Thymus (tissue), 11 donors: ENCODE measurements around the gene PLA2G7. TPM values are rescaled to one million over a fixed set of nuclear protein-coding genes. Genes with fewer than 3 reads are reported as not detected.

Source experiments
- DNase-seq, 9 donors: peaks; one replicate each; pipeline ENCODE4 v3.0.0-alpha.2; 2013; ENCODE audit warnings: low spot score in 9 of 9, low read depth in 6 of 9, missing footprints in 1 of 9
- H3K27ac ChIP-seq, 2 donors: one replicate each; pipeline ENCODE4 v1.5.1; 2013; ENCODE audit warnings: control low read depth in 1 of 2, low read depth in 1 of 2, low read length in 1 of 2, mild to moderate bottlenecking in 1 of 2, moderate library complexity in 1 of 2
- H3K27me3 ChIP-seq, 2 donors: one replicate each; pipeline ENCODE4 v1.5.1; 2013; ENCODE audit warnings: low read length in 1 of 2; ENCODE audit not compliant: control insufficient read depth in 2 of 2, insufficient read depth in 1 of 2
- H3K36me3 ChIP-seq, 2 donors: one replicate each; pipeline ENCODE4 v1.5.1; 2013; ENCODE audit warnings: low read length in 1 of 2, mild to moderate bottlenecking in 1 of 2, moderate library complexity in 1 of 2; ENCODE audit not compliant: control insufficient read depth in 2 of 2, insufficient read depth in 2 of 2
- H3K4me1 ChIP-seq, 2 donors: one replicate each; pipeline ENCODE4 v1.5.1; 2013; ENCODE audit warnings: low read length in 2 of 2; ENCODE audit not compliant: control insufficient read depth in 2 of 2, insufficient read depth in 2 of 2
- H3K4me3 ChIP-seq, 2 donors: one replicate each; pipeline ENCODE4 v1.5.1; 2013; ENCODE audit warnings: low read length in 2 of 2, control low read depth in 1 of 2, mild to moderate bottlenecking in 1 of 2
- H3K9me3 ChIP-seq, 2 donors: one replicate each; pipeline ENCODE4 v1.5.1; 2013; ENCODE audit warnings: low read length in 1 of 2, mild to moderate bottlenecking in 1 of 2; ENCODE audit not compliant: control insufficient read depth in 2 of 2, insufficient read depth in 1 of 2
- WGBS: extraction: QIAGEN DNeasy Blood & Tissue Kit; methylation state at CpG from one replicate; pipeline ENCODE4 v1.1.7; 2013; 5-methylcytosine and 5-hydroxymethylcytosine counted together
- polyA plus RNA-seq: library from polyadenylated mRNA; stranded (reverse); fragments of 200-250 nt; gene quantifications from one replicate; pipeline ENCODE4 v1.2.3, GENCODE V29; 2013
- total RNA-seq: library from RNA; stranded (reverse); fragments of 120-200 nt; gene quantifications from one replicate; pipeline ENCODE4 v1.2.4, GENCODE V29; 2013
- donor health status: healthy.

PLA2G7 gene
- total and polyA plus RNA-seq, 2 donors: 9.3 to 26.1 TPM

DNA sequence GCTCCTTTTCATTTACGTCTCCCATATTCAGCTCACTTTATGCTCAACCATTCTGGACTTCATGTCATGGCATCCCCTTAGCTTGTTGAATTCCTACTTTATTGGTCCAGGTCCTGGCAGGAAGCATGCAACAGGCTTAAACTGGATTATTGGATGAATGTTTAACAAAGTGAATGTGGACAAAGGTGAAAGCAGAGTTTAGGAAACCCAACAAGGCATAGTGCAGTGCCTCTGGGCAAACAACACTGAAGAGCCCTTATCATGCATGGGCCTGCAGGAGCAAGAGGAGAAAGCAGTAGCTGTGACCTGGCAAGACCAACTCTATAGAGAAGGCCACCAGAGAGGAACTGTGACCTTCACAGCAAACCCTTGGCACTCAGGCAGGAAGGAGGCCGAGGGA, 6.3 kb upstream of the PLA2G7 start:
- H3K27ac ChIP-seq: no peak overlapping the region
- peaks cover 3 to 11% of the 10 kb centered on the region in 2 donors for H3K27me3 ChIP-seq
- no peaks in the 10 kb centered on the region for H3K9me3 ChIP-seq
- H3K4me3 ChIP-seq: no peak overlapping the region
- WGBS: 96% methylated on average over 2 of the region's 2 CpGs
- no peak for DNase-seq
- H3K4me1 ChIP-seq: no peaks in the 10 kb centered on the region
- no peaks in the 10 kb centered on the region for H3K36me3 ChIP-seq

DNA sequence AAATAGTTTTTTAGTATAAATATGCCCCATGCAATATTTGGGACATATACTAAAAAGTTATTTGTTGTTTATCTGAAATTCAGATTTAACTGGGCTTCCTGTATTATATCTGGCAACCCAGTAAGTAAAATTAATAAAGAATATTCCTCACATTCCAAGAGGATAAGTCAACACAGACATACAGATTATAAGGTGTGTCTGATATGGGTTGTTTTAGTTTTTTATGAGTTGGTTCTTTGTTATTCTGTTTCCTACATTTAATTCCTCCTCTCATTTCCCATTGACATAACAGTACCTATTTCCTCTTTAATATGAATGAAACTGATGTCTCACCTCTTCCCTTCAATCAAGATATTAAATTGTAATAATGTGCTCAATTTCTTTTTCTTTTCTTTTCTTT, 1.7 kb upstream of the PLA2G7 start:
- Histone ChIP-seq H3K9me3 (no peaks in the 10 kb centered on the region), H3K27me3 (peaks cover 27 to 49% of the 10 kb centered on the region in 2 donors), H3K4me1 (peaks cover 0 to 3% of the 10 kb centered on the region in 2 donors), H3K36me3 (no peaks in the 10 kb centered on the region), H3K4me3 (no peak overlapping the region), H3K27ac (no peak overlapping the region)
- DNase-seq: no peak

- 28% methylated on average over 8 of the region's 8 CpGs for WGBS
These were observed 501 bp upstream of the PLA2G7 start for GRCh38 chr6:46735720-46736031.

DNA sequence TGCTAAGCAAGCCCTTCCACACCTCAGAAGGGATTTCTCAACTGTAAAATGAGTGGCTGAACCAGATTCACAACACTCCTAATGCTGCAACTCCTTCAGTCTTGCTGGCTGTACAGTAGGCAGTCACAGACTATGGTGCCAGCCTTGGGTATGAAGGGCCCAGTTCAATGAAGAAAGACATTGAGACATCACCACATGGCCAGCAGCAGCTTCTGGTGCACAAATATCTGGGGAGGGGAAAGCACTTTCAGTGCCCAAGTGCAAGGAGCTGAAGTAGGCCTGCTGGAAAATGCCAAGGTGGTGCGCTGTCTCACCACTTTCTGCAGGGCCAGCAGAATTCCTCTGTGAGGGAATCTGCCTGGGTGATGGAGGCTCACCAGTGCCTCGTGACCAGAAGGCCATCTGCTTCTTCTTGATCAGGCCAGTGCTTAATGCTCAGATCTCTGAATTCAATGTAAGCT, 1.8 kb downstream of the PLA2G7 start:
- DNase-seq: no peak
- Histone ChIP-seq H3K27me3 (peaks cover 27 to 50% of the 10 kb centered on the region in 2 donors), H3K4me3 (no peak overlapping the region), H3K27ac (no peak overlapping the region), H3K36me3 (no peaks in the 10 kb centered on the region), H3K4me1 (peaks cover 0 to 3% of the 10 kb centered on the region in 2 donors), H3K9me3 (no peaks in the 10 kb centered on the region)
- WGBS: 88% methylated on average over 2 of the region's 2 CpGs

More at GRCh38 chr6:46735720-46736031, 501 bp upstream of the PLA2G7 start:
- peaks cover 27 to 50% of the 10 kb centered on the region in 2 donors for H3K27me3 ChIP-seq
- DNase-seq: no peak
- peaks cover 0 to 3% of the 10 kb centered on the region in 2 donors for H3K4me1 ChIP-seq
- H3K9me3 ChIP-seq: no peaks in the 10 kb centered on the region
- H3K36me3 ChIP-seq: no peaks in the 10 kb centered on the region
- H3K4me3 ChIP-seq: peak overlapping the region in 1 of 2 donors; percentile 27
- no peak overlapping the region for H3K27ac ChIP-seq

- peaks cover 19 to 34% of the 10 kb centered on the region in 2 donors for H3K27me3 ChIP-seq
- H3K27ac ChIP-seq: no peak overlapping the region
- H3K4me1 ChIP-seq: peaks cover 0 to 3% of the 10 kb centered on the region in 2 donors
- WGBS: 26% methylated on average over 4 of the region's 4 CpGs
- DNase-seq: no peak
- H3K36me3 ChIP-seq: no peaks in the 10 kb centered on the region
- H3K4me3 ChIP-seq: no peak overlapping the region
- no peaks in the 10 kb centered on the region for H3K9me3 ChIP-seq
These were observed 4.2 kb downstream of the PLA2G7 start for GRCh38 chr6:46730921-46731461.

- no peaks in the 10 kb centered on the region for H3K9me3 ChIP-seq
- no peak overlapping the region for H3K4me3 ChIP-seq
- 93% methylated on average over 1 of the region's 1 CpG for WGBS
- H3K27me3 ChIP-seq: peaks cover 8 to 23% of the 10 kb centered on the region in 2 donors
- DNase-seq: no peak
- no peaks in the 10 kb centered on the region for H3K36me3 ChIP-seq
- no peak overlapping the region for H3K27ac ChIP-seq
- peaks cover 0 to 3% of the 10 kb centered on the region in 2 donors for H3K4me1 ChIP-seq
These were observed 5.3 kb downstream of the PLA2G7 start for GRCh38 chr6:46729787-46730326.

GRCh38 chr6:46720401-46720800, 14.8 kb downstream of the PLA2G7 start:
- Histone ChIP-seq H3K27me3 (no peaks in the 10 kb centered on the region), H3K9me3 (no peaks in the 10 kb centered on the region), H3K4me3 (no peak overlapping the region), H3K36me3 (no peaks in the 10 kb centered on the region), H3K27ac (no peak overlapping the region), H3K4me1 (no peaks in the 10 kb centered on the region)
- DNase-seq: no peak
- WGBS: 92% methylated on average over 1 of the region's 1 CpG

DNA sequence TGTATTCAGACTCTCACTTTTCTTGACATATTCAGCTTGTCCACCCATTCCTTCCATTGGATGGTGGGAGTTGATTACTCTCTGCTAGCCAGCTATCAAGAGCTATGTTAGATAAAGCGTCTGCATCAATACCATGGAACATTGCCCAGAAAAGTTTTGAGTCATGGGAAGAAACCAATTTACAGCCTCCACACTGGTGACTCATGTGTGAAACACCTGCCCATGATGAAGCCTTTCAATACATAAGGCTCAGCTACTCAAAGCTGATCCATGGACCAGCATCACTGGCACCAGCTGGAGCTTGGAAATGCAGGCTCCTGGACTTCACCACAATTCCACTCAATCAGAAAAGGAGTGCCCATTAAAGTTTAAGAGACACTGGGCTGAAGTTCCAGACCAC, 16.1 kb downstream of the PLA2G7 start:
- DNase-seq: no peak
- H3K36me3 ChIP-seq: no peaks in the 10 kb centered on the region
- no peaks in the 10 kb centered on the region for H3K27me3 ChIP-seq
- no peak overlapping the region for H3K4me3 ChIP-seq
- H3K4me1 ChIP-seq: no peaks in the 10 kb centered on the region
- H3K9me3 ChIP-seq: no peaks in the 10 kb centered on the region
- 94% methylated on average over 1 of the region's 1 CpG for WGBS
- H3K27ac ChIP-seq: no peak overlapping the region

DNA sequence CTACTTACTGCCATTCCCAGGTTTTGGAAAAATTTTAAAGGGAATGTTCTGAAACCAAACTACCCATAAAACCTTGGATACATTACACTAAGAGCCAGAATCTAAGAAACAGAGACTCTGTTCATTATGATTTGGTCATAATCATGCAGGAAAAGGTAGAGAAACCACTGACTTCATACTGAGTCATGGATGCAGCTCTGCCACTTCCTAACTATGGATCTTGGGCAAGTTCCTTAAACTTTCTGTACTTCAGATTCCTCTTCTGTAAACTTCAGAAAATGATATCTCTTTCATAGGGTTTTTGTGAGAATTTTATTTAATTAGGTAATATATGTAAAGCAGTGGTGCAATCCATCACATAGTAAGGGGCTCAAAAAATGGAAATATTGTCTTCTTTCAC, 20.0 kb downstream of the PLA2G7 start:
- H3K4me3 ChIP-seq: no peak overlapping the region
- no peaks in the 10 kb centered on the region for H3K9me3 ChIP-seq
- no peaks in the 10 kb centered on the region for H3K4me1 ChIP-seq
- no peak overlapping the region for H3K27ac ChIP-seq
- no peaks in the 10 kb centered on the region for H3K27me3 ChIP-seq
- no peaks in the 10 kb centered on the region for H3K36me3 ChIP-seq
- no peak for DNase-seq
